HG02798 (cell line): ENCODE data around the gene MOSPD3.
"Not testable (repeated sequence)": the region's sequence is repeated elsewhere in the genome, so short reads cannot be mapped to it uniquely, and the experiment has no call there.

Experiments
- ATAC-seq: cut with Tn5 transposase; IDR thresholded peaks from one replicate; pipeline ENCODE4 v1.9.1; 2021; ENCODE audit warnings: mild to moderate bottlenecking; ENCODE audit not compliant: unreplicated experiment, poor library complexity

Gene MOSPD3

GRCh38 chr7:100662194-100662776, 49.9 kb downstream of the MOSPD3 start:
- not testable (repeated sequence) for ATAC-seq
